HG03060 (cell line): ENCODE data around the gene PLCB4.
"Not testable (repeated sequence)": the region's sequence is repeated elsewhere in the genome, so short reads cannot be mapped to it uniquely, and the experiment has no call there.

Experiments
- ATAC-seq: cut with Tn5 transposase; IDR thresholded peaks from one replicate; pipeline ENCODE4 v1.9.1; 2021; ENCODE audit warnings: low read depth, moderate number of reproducible peaks; ENCODE audit not compliant: unreplicated experiment

The PLCB4 gene

GRCh38 chr20:9068841-9069663 lies at the start of gene PLCB4:
PLCB4 (plus strand) TSS chr20:9069087; CDS start chr20:9307815, 238,728 bp downstream.
- ATAC-seq: no peak

GRCh38 chr20:9019833-9020232 lies 49.1 kb upstream of the PLCB4 start:
- ATAC-seq: no peak

GRCh38 chr20:9021216-9021615 lies 47.7 kb upstream of the PLCB4 start:
- ATAC-seq: no peak

- ATAC-seq: no peak
These were observed 47.2 kb upstream of the PLCB4 start for GRCh38 chr20:9021699-9022098.

- no peak for ATAC-seq
These were observed 46.5 kb upstream of the PLCB4 start for GRCh38 chr20:9022376-9022775.

- no peak for ATAC-seq
These were observed 44.3 kb upstream of the PLCB4 start for GRCh38 chr20:9024606-9025005.

- no peak for ATAC-seq
These were observed 43.9 kb upstream of the PLCB4 start for GRCh38 chr20:9025011-9025410.

GRCh38 chr20:9025643-9026042 lies 43.2 kb upstream of the PLCB4 start:
- no peak for ATAC-seq

- ATAC-seq: no peak
These were observed 41.3 kb upstream of the PLCB4 start for GRCh38 chr20:9027626-9028025.

GRCh38 chr20:9028419-9028818 lies 40.5 kb upstream of the PLCB4 start:
- no peak for ATAC-seq

GRCh38 chr20:9031991-9032390 lies 36.9 kb upstream of the PLCB4 start:
- ATAC-seq: no peak

GRCh38 chr20:9032758-9033157 lies 36.1 kb upstream of the PLCB4 start:
- ATAC-seq: no peak

- no peak for ATAC-seq
These were observed 33.8 kb upstream of the PLCB4 start for GRCh38 chr20:9035126-9035525.

GRCh38 chr20:9036593-9036992 lies 32.3 kb upstream of the PLCB4 start:
- ATAC-seq: no peak

- ATAC-seq: no peak
These were observed 29.9 kb upstream of the PLCB4 start for GRCh38 chr20:9038791-9039535.

- ATAC-seq: no peak
These were observed 27.9 kb upstream of the PLCB4 start for GRCh38 chr20:9040863-9041524.

- ATAC-seq: no peak
These were observed 25.5 kb upstream of the PLCB4 start for GRCh38 chr20:9043364-9043763.

GRCh38 chr20:9047928-9048327 lies 21.0 kb upstream of the PLCB4 start:
- ATAC-seq: not testable (repeated sequence)

GRCh38 chr20:9051508-9051907 lies 17.4 kb upstream of the PLCB4 start:
- no peak for ATAC-seq

GRCh38 chr20:9052136-9052535 lies 16.8 kb upstream of the PLCB4 start:
- ATAC-seq: no peak

- no peak for ATAC-seq
These were observed 15.8 kb upstream of the PLCB4 start for GRCh38 chr20:9053108-9053507.
